RWPE2 (cell line): Measurements from ENCODE around the gene PINK1.
"Not testable (repeated sequence)": the region's sequence is repeated elsewhere in the genome, so short reads cannot be mapped to it uniquely, and the experiment has no call there.

ENCODE experiments used
- ATAC-seq: fragments of 200-7000 bp; cut with Tn5 transposase; 3 replicates; pipeline ENCODE4 v1.9.1; 2021; ENCODE audit warnings: low read depth
- DNase-seq: peaks from one replicate; pipeline ENCODE4 v3.0.0-alpha.2; 2020; ENCODE audit warnings: low spot score
- H3K27ac ChIP-seq: fragments of 450-650 bp; 2 replicates; pipeline ENCODE4 v1.5.1; 2017; ENCODE audit warnings: mild to moderate bottlenecking; ENCODE audit not compliant: poor library complexity, severe bottlenecking
- H3K27me3 ChIP-seq: fragments of 250-450 bp; sonication (Bioruptor Pico); 2 replicates; pipeline ENCODE4 v1.5.1; 2021; ENCODE audit warnings: mild to moderate bottlenecking, moderate library complexity; ENCODE audit not compliant: insufficient read depth, poor library complexity, severe bottlenecking
- H3K36me3 ChIP-seq: fragments of 250-450 bp; sonication (Bioruptor Pico); 2 replicates; pipeline ENCODE4 v1.5.1; 2020; ENCODE audit warnings: low read depth, mild to moderate bottlenecking, moderate library complexity
- H3K4me1 ChIP-seq: fragments of 250-450 bp; sonication (Bioruptor Pico); 2 replicates; pipeline ENCODE4 v1.5.1; 2021; ENCODE audit warnings: mild to moderate bottlenecking, moderate library complexity; ENCODE audit not compliant: insufficient read depth, poor library complexity, severe bottlenecking
- H3K4me3 ChIP-seq: fragments of 250-450 bp; sonication (Bioruptor Pico); 2 replicates; pipeline ENCODE4 v1.5.1; 2021; ENCODE audit warnings: mild to moderate bottlenecking, moderate library complexity; ENCODE audit not compliant: severe bottlenecking
- H3K9me3 ChIP-seq: fragments of 250-450 bp; sonication (Bioruptor Pico); 2 replicates; pipeline ENCODE4 v1.5.1; 2021; ENCODE audit warnings: mild to moderate bottlenecking, moderate library complexity; ENCODE audit not compliant: severe bottlenecking
- TF ChIP-seq, protein P1 (sequence below): fragments of 450-650 bp; IDR thresholded peaks from one replicate; pipeline ENCODE4 v1.5.1; 2017; ENCODE audit warnings: mild to moderate bottlenecking, moderate library complexity; ENCODE audit not compliant: poor library complexity, severe bottlenecking

Gene PINK1

DNA sequence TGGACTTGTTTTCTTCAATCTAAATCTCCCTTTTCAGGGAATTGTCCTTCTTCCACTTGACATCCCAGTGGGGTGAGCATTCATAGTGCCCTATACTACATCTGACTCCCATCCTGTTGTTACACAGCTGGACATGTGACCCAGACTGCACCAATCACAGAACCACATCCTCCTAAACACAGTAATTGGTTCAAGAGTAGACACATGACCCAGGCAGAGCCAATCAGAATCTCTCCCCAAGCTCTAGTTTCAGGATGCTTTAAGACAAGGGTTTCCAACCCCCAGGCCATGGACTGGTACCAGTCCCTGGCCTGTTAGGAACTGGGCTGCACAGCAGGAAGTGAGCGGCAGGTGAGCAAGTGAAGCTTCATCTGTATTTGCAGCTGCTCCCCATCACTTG, 33.5 kb downstream of the PINK1 start:
- H3K4me1 ChIP-seq: no peaks in the 10 kb centered on the region
- no peaks in the 10 kb centered on the region for H3K9me3 ChIP-seq
- no peaks in the 10 kb centered on the region for H3K36me3 ChIP-seq
- DNase-seq (no peak), ATAC-seq (peak; percentile 66; the same call in 2 of the 3 replicates)
- TF ChIP-seq, protein P1, sequence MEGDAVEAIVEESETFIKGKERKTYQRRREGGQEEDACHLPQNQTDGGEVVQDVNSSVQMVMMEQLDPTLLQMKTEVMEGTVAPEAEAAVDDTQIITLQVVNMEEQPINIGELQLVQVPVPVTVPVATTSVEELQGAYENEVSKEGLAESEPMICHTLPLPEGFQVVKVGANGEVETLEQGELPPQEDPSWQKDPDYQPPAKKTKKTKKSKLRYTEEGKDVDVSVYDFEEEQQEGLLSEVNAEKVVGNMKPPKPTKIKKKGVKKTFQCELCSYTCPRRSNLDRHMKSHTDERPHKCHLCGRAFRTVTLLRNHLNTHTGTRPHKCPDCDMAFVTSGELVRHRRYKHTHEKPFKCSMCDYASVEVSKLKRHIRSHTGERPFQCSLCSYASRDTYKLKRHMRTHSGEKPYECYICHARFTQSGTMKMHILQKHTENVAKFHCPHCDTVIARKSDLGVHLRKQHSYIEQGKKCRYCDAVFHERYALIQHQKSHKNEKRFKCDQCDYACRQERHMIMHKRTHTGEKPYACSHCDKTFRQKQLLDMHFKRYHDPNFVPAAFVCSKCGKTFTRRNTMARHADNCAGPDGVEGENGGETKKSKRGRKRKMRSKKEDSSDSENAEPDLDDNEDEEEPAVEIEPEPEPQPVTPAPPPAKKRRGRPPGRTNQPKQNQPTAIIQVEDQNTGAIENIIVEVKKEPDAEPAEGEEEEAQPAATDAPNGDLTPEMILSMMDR: no peak
- H3K4me3 ChIP-seq: no peak overlapping the region
- no peak overlapping the region for H3K27ac ChIP-seq
- H3K27me3 ChIP-seq: no peaks in the 10 kb centered on the region

DNA sequence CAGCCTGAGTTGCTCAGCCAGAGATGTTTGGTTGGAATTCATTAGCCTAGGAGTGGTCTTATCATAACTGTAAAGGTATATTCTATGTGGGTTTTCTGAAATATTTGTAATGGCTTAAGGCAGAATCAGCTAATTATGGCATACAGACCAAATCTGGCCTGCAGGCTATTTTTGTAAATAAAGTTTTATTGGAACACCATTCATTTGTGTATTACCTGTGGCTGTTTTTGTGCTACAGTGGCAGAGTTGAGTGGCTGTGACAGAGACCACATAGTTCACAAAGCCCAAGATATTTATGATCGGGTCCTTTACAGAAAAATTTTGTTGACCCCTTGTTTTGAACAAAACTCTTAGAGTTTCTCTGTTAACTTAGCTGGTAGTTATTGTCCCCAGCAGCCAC, 35.3 kb downstream of the PINK1 start:
- DNase-seq (no peak), ATAC-seq (no peak)
- no peaks in the 10 kb centered on the region for H3K9me3 ChIP-seq
- TF ChIP-seq, protein P1: no peak
- H3K27ac ChIP-seq: no peak overlapping the region
- no peak overlapping the region for H3K4me3 ChIP-seq
- H3K4me1 ChIP-seq: no peaks in the 10 kb centered on the region
- H3K36me3 ChIP-seq: no peaks in the 10 kb centered on the region
- no peaks in the 10 kb centered on the region for H3K27me3 ChIP-seq

DNA sequence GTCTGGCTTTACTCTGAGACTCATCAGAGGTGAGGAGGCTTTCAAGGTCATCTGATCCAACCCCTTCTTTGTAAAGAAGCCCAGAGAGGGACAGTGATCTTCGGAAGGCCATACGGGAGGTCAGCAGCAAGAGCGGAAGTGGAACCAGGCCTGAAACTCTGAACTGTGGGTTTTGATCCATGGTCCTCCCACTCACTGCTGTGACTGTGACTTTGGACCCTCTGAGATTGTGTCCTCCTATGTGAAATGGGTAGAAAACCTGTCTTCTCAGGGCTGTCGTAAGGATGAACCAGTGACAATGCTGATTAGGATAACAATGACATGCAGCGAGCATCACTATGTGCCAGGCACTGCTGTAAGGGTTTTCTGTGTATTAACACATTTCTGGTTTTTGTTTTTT, 37.7 kb downstream of the PINK1 start:
- Histone ChIP-seq H3K27me3 (no peaks in the 10 kb centered on the region), H3K9me3 (no peaks in the 10 kb centered on the region), H3K4me1 (no peaks in the 10 kb centered on the region), H3K36me3 (no peaks in the 10 kb centered on the region), H3K27ac (no peak overlapping the region), H3K4me3 (no peak overlapping the region)
- TF ChIP-seq, protein P1: no peak
- DNase-seq (no peak), ATAC-seq (no peak)

DNA sequence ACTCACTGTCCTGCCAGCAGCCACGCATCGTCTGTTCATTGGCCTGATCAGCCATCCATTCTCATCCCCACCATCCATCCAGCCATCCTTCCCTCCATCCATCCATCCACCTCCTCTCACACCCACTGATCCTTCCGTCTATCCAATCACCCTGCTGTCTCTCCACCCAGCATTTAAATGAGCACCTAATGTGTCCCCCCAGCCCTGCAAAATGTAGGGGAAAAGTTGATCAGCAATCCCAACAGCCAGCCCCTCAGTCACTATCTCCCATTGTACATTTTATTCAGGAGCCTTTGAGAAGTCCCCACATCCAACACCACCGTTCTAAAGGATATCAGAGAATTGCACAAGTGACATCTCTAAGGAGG, 39.0 kb downstream of the PINK1 start:
- no peak overlapping the region for H3K27ac ChIP-seq
- ATAC-seq (no peak), DNase-seq (no peak)
- TF ChIP-seq, protein P1: no peak
- no peaks in the 10 kb centered on the region for H3K27me3 ChIP-seq
- H3K36me3 ChIP-seq: no peaks in the 10 kb centered on the region
- H3K9me3 ChIP-seq: no peaks in the 10 kb centered on the region
- H3K4me1 ChIP-seq: no peaks in the 10 kb centered on the region
- no peak overlapping the region for H3K4me3 ChIP-seq

DNA sequence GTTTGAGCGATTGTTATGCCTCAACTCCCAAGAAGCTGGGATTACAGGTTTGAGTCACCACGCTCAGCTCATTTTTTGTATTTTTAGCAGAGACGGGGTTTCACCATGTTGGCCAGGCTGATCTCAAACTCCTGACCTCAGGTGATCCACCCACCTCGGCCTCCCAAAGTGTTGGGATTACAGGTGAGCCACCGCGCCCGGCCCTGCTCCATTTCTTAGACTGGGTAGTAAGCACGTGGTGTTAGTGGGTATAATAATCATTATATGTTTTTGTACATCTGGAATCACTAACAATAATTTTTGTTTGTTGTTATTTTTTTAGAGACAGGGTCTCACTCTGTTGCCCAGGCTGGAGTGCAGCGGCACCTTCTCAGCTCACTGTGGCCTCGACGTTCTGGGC, 40.4 kb downstream of the PINK1 start:
- not testable (repeated sequence) for H3K9me3 ChIP-seq, H3K27ac ChIP-seq, H3K36me3 ChIP-seq, H3K27me3 ChIP-seq, ATAC-seq, H3K4me3 ChIP-seq, H3K4me1 ChIP-seq, DNase-seq
